Adipocyte (in vitro differentiated cells): ENCODE results near the gene TCEANC2.
A peak's percentile ranks its signal among the peaks of the same experiment; 100 is the strongest.
"Not testable (repeated sequence)": the region's sequence is repeated elsewhere in the genome, so short reads cannot be mapped to it uniquely, and the experiment has no call there.

Source experiments
- DNase-seq: peaks from one replicate; pipeline ENCODE4 v3.0.0-alpha.2; 2015; ENCODE audit warnings: low read depth
- H3K27me3 ChIP-seq: replicated peaks from 2 replicates; pipeline ENCODE4 v1.7.0; 2013; ENCODE audit warnings: mild to moderate bottlenecking, low read length, moderate library complexity; ENCODE audit not compliant: control insufficient read depth, insufficient read depth
- H3K36me3 ChIP-seq: 2 replicates; pipeline ENCODE4 v1.7.0; 2013; ENCODE audit warnings: low read length, mild to moderate bottlenecking, moderate library complexity; ENCODE audit not compliant: control insufficient read depth, insufficient read depth, severe bottlenecking
- H3K4me1 ChIP-seq: 2 replicates; pipeline ENCODE4 v1.7.0; 2013; ENCODE audit warnings: mild to moderate bottlenecking, low read length, moderate library complexity; ENCODE audit not compliant: control insufficient read depth, insufficient read depth
- H3K4me3 ChIP-seq: 2 replicates; pipeline ENCODE4 v1.7.0; 2013; ENCODE audit warnings: mild to moderate bottlenecking, low read length, moderate library complexity
- H3K9ac ChIP-seq: 2 replicates; pipeline ENCODE4 v1.7.0; 2013; ENCODE audit warnings: mild to moderate bottlenecking, low read length, moderate library complexity
- H3K9me3 ChIP-seq: 2 replicates; pipeline ENCODE4 v1.7.0; 2013; ENCODE audit warnings: mild to moderate bottlenecking, low read length, moderate library complexity; ENCODE audit not compliant: control insufficient read depth

Gene TCEANC2

DNA sequence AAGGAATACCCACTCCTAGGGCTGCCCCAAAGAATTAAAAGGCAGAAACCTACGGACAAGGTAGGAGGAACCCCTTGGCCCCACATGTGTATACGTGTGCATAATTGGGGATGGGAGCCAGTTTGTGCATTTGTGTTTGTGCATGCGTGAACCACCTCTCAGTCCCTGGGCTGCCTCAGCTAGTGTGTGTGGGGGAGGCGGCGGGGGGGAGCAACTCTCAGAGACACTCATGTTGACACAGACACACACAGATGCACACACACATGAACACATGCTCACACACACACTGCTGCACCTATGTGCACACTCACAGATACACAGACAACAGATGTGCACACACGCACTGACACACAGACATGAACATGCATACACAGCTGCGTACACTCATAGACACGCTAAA is 40.5 kb upstream of the TCEANC2 start:
- Histone ChIP-seq H3K9ac (no peak overlapping the region), H3K27me3 (peaks cover 52% of the 10 kb centered on the region), H3K4me3 (no peak overlapping the region), H3K9me3 (no peaks in the 10 kb centered on the region), H3K4me1 (peaks cover 8% of the 10 kb centered on the region), H3K36me3 (no peaks in the 10 kb centered on the region)
- DNase-seq, result no peak

DNA sequence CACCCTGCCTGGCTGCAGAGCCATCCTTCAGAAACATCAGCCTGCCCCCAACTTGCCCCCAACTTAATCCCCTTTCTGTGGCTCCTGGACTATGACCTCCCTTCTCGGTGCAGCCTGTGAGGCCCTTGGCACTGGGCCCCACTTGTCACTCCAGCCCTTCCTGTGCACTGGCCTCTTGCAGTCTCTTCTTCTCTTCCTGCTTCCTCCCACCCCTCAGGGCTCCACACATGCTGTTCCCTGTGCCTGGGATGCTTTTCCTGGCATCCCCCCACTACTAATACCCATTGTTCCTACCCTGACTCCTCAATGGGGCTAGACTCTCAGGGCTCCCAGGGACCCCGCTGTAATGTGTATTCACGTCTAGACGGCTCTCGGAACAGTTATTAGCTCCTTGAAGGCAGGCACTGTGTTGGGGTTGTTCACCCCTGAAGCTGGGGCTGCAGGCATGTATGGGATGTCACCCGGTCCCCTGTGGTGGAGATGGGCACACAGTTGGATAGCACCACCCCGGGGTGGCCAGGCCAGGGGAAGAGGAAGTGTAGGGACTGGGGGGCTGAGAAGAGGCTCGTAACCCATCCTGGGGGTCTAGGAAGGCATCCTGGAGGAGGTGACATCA is 39.9 kb upstream of the TCEANC2 start:
- H3K9ac ChIP-seq, result no peak overlapping the region
- H3K27me3 ChIP-seq, result peaks cover 52% of the 10 kb centered on the region
- no peaks in the 10 kb centered on the region for H3K36me3 ChIP-seq
- H3K4me3 ChIP-seq, result no peak overlapping the region
- no peak for DNase-seq
- peaks cover 8% of the 10 kb centered on the region for H3K4me1 ChIP-seq
- no peaks in the 10 kb centered on the region for H3K9me3 ChIP-seq

DNA sequence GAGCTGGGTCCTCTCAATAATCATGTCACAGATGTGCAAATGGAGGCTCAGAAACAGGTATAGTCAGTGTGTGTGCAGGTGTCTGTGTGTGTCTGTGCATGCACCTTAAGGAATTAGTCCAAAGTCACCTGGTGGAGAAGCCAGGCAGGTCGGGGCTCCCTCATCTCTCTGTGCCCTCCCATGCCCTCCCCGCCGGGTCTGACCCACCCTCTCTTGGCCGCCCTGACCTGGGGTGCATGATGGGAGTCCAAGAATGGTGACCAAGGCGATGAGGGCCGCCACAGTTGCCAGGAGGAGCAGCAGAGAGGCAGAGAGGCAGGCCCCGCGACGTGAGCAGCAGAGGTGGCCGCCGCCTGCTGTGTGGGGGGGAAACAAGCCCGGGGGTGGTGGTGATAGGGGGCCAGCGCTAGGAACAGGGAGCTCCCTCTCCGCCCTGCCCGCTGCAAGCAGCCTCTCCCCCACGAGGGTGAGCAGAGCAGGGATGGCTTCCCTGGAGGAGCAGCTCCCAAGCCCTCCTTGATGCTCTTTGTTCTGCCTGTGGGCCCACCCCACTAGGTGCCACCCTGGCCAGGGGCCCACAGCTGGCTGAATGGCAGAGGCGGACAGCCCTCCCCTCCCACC is 39.3 kb upstream of the TCEANC2 start:
- no peaks in the 10 kb centered on the region for H3K9me3 ChIP-seq
- peaks cover 50% of the 10 kb centered on the region for H3K27me3 ChIP-seq
- no peak overlapping the region for H3K4me3 ChIP-seq
- H3K9ac ChIP-seq, result no peak overlapping the region
- no peak for DNase-seq
- H3K36me3 ChIP-seq, result no peaks in the 10 kb centered on the region
- peaks cover 8% of the 10 kb centered on the region for H3K4me1 ChIP-seq

DNA sequence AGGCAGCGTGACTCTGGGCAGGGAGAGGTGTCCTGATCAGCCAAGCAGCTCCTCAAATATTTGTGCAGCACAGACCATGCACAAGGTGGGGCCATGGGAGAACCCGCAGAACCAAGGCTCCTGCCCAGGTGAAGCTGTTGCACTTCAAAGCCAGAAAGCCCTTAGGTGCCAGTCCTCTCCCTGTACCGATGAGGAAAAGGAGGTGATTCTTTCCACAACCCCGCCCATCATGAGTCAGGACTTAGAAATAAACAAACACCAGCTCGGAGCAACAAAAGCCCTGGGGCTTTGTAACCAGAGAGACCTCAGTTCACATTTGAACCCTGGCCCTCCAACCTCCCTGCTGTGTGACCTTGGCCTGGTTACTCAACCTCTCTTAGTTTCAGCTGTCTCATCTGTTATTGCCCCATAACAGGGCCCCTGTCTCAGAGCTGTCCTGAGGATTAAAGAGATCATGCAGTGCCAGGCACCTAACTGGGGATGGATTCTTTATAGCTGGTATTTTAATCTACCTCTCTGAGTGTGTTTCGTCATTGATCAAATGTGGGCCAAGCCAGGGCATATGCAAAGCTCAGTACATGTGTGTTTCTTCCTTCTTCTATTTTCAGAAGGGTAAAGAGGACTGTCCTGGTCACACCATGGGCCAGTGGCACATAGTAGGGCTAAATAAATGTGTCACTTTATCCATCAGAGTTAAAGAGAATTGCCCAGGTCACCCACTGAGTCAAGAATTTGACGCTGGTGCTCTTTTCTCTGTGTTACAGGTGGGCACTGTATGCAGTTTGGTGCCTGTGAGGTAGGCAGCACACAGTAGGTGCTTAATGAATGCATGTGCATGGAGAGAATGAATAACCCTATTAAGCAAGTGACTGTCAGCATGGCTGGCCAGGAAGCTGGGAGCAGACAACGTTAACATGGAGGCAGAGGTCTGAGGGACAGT is 36.8 kb upstream of the TCEANC2 start:
- Histone ChIP-seq H3K27me3 (peaks cover 32% of the 10 kb centered on the region), H3K9me3 (no peaks in the 10 kb centered on the region), H3K36me3 (no peaks in the 10 kb centered on the region), H3K4me3 (no peak overlapping the region), H3K4me1 (peaks cover 8% of the 10 kb centered on the region), H3K9ac (no peak overlapping the region)
- DNase-seq, result peak; percentile 62

DNA sequence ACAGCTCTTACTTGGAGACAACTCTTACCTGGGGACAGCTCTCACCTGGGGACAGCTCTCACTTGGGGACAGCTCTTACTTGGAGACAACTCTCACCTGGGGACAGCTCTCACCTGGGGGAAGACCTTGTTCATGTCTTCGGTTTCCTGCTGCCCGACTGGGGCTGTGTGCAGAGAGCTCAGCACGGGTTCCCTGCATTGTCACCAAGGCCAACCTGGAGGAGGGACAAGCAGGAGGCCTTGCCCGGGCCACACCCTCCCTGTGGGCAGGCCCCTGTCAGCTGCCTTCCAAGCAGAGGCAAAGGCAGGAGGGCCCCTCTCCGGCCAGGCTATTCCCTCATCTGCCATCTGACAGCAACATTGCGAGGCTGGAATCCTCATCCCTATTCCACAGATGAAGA is 35.4 kb upstream of the TCEANC2 start, which contains the start of gene LDLRAD1:
TSS of gene LDLRAD1 (minus strand) at position 208 of the 400 bp plus-strand sequence. CDS start at position 134, 74 bp downstream.
- Histone ChIP-seq H3K36me3 (no peaks in the 10 kb centered on the region), H3K4me1 (peaks cover 8% of the 10 kb centered on the region), H3K9ac (no peak within 1 kb of the TSS), H3K27me3 (peaks cover 25% of the 10 kb centered on the region), H3K9me3 (no peaks in the 10 kb centered on the region), H3K4me3 (no peak within 1 kb of the TSS)
- DNase-seq, result no peak

DNA sequence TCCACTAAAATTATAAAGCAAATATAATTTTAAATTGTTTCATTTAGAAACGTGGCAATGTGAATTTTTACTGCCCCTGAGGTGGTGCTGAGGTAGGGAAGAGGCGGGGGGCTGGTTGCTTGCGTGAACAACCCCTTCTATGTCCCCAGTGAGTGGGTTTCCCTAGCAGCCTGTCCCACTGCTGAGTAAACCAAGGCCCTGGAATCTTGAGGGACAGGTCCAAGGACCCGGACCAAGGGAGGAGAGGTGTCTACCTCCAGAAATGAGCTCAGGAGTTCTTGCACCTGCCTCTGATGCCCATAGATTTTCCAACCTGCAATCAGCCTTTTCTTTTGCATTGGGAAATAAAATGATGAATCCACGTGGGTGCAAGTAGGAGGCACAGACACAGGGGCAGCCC is 34.8 kb upstream of the TCEANC2 start:
- Histone ChIP-seq H3K4me1 (peaks cover 8% of the 10 kb centered on the region), H3K4me3 (no peak overlapping the region), H3K27me3 (peaks cover 21% of the 10 kb centered on the region), H3K36me3 (no peaks in the 10 kb centered on the region), H3K9ac (no peak overlapping the region), H3K9me3 (no peaks in the 10 kb centered on the region)
- no peak for DNase-seq

DNA sequence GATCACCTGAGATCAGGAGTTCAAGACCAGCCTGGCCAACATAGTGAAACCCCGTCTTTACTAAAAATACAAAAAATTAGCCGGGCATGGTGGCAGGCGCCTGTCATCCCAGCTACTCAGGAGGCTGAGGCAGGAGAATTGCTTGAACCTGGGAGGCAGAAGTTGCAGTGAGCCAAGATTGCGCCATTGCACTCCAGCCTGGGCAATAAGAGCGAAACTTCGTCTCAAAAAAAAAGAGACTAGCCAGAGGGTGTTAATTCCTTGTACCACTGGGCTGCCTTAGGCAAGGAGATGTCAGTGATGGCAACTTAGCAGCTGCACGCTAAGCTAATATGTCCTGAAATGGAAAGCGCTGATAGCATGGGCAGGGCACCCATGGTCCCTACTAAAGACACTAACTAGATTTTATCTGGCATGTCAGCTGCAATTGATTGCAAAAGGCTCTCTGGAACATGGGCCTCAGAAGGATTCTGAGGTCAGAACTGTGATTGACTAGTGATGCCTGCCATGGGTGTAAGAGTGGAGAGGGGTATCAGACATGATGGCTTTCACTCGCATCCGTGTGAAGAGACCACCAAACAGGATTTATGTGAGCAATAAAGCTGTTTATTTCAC is 33.7 kb upstream of the TCEANC2 start:
- DNase-seq, H3K9me3 ChIP-seq, H3K36me3 ChIP-seq, H3K9ac ChIP-seq, H3K4me3 ChIP-seq, H3K4me1 ChIP-seq: not testable (repeated sequence)
- H3K27me3 ChIP-seq, result peaks cover 19% of the 10 kb centered on the region

DNA sequence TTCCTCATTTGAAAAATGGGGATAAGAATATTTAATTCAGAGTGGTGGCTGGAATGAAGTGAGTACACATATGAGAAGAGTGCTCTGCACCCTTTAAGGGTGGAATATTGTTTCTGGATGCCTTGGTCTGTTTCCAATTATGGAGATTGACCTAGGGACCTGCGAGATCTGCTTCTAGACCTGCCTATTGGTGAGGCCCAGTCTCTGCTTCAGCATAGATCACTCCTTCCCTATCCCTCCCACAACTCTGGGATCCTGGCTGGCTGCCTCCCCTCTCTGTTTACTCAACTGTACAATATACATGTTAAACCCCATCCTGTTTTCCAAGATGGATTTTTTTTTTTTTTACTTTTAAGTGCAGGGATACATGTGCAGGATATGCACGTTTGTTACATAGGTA is 29.1 kb upstream of the TCEANC2 start:
- H3K9me3 ChIP-seq, result no peaks in the 10 kb centered on the region
- no peak for DNase-seq
- H3K27me3 ChIP-seq, result no peaks in the 10 kb centered on the region
- H3K4me1 ChIP-seq, result peaks cover 9% of the 10 kb centered on the region
- H3K4me3 ChIP-seq, result no peak overlapping the region
- no peaks in the 10 kb centered on the region for H3K36me3 ChIP-seq
- no peak overlapping the region for H3K9ac ChIP-seq

DNA sequence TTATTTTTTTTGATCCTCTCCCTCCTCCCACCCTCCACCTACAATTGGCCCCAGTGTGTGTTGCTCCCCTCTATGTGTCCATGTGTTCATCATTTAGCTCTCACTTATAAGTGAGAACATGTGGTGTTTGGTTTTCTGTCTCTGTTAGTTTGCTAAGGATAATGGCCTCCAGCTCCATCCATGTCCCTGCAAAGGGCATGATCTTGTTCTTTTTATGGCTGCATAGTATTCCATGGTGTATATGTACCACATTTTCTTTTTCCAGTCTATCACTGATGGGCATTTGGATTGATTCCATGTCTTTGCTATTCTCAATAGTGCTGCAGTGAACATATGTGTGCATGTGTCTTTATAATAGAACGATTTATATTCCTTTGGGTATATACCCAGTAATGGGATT is 28.6 kb upstream of the TCEANC2 start:
- not testable (repeated sequence) for H3K9ac ChIP-seq, H3K4me3 ChIP-seq, H3K36me3 ChIP-seq, H3K4me1 ChIP-seq, DNase-seq, H3K9me3 ChIP-seq, H3K27me3 ChIP-seq

DNA sequence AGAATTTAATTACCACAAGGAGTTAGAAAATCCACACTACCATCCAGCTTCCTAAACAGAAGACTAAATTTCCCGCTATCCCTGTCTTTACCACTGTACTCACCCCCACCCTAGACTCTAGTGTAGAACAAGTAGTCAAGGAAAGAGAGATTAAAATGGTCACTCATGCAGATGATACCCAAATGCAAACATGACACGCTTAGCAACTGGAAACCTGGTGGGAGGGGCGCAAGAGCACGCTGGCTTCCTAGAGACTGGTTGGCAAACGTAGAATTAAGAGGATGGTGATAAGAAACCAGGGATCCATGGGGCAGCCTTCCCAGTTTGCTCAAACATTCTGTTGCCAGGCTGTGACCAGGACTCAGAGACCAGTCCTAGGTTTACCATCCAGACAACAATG is 25.6 kb upstream of the TCEANC2 start:
- Histone ChIP-seq H3K9me3 (no peaks in the 10 kb centered on the region), H3K4me1 (peaks cover 9% of the 10 kb centered on the region), H3K27me3 (no peaks in the 10 kb centered on the region), H3K36me3 (peaks cover 29% of the 10 kb centered on the region), H3K4me3 (no peak overlapping the region), H3K9ac (no peak overlapping the region)
- no peak for DNase-seq
